Right atrium auricular region (tissue), 2 donors: ENCODE measurements around the gene RASL12. TPM values are rescaled to one million over a fixed set of nuclear protein-coding genes. Genes with fewer than 3 reads are reported as not detected.
"Not testable (repeated sequence)": the region's sequence is repeated elsewhere in the genome, so short reads cannot be mapped to it uniquely, and the experiment has no call there.

Source experiments
- DNase-seq: peaks from one replicate; pipeline ENCODE4 v3.0.0-alpha.2; 2019; ENCODE audit warnings: low spot score
- H3K27ac ChIP-seq, 2 donors: fragments of 200-600 bp; sonication (generic); 1 replicate in 1 of 2; 2 replicates in 1 of 2; pipeline ENCODE4 v1.5.1; 2016 to 2019
- H3K27me3 ChIP-seq, 2 donors: fragments of 200-600 bp; sonication (generic); one replicate each; pipeline versions ENCODE4 v1.5.1 to v1.6.0; 2017 to 2019
- H3K36me3 ChIP-seq: fragments of 200-600 bp; sonication (generic); one replicate; pipeline ENCODE4 v1.5.1; 2016
- H3K4me1 ChIP-seq, 2 donors: fragments of 200-600 bp; sonication (generic); one replicate each; pipeline versions ENCODE4 v1.5.1 to v1.6.0; 2017 to 2019
- H3K4me3 ChIP-seq, 2 donors: fragments of 200-600 bp; sonication (generic); 1 replicate in 1 of 2; 2 replicates in 1 of 2; pipeline ENCODE4 v1.5.1; 2017 to 2019; ENCODE audit warnings: mild to moderate bottlenecking in 1 of 2, moderate library complexity in 1 of 2
- H3K9me3 ChIP-seq, 2 donors: fragments of 200-600 bp; sonication (generic); one replicate each; pipeline ENCODE4 v1.5.1; 2019
- CTCF ChIP-seq, 2 donors: fragments of 200-600 bp; sonication (generic); IDR thresholded peaks; one replicate each; pipeline ENCODE4 v1.5.1; 2019; ENCODE audit warnings: antibody characterized with exemption in 2 of 2
- total RNA-seq, 2 donors: library from RNA; depleted of rRNA; stranded (reverse); fragments of >200 nt; gene quantifications; one replicate each; pipeline ENCODE4 v1.1.0, GENCODE V29; 2016

Gene RASL12
- total RNA-seq, 2 donors from 2014 or later: 83.3 to 183 TPM

DNA sequence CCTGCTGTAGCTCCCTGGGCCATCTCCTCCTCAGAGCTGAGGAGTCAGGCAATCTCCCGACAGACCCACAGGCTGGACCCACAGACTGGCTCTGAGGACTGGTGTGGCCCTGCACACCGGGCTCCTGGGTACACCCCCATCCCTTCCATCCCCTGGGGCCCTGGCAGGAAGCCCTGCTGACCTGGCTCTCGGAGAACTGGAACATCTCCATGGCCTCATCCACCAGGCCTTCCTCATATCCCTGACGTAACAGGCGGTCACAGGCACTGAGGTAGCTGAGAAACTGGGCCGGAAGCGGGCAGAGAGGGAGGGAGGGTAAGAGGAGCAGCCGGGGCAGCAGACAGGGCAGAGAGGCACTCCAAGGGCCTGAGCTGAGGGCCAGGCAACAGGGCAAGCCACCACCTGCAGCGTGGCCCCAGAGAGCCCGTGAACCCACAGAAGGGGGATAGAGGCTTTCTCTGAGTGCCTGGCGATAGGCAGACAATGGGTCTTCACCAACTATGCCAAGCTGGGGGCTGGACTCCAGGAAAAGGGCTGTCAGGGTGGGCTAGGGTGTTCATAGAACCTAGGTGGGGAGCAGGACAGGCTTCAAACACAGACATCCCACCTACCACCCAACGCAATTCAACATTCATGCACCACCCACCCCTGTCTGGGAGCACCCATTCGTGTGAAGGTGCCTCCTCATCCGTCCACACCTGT, 26.7 kb upstream of the RASL12 start:
- Histone ChIP-seq H3K36me3 (peaks cover 20% of the 10 kb centered on the region), H3K9me3 (no peaks in the 10 kb centered on the region), H3K27ac (peak overlapping the region in 1 of 2 donors; percentile 3), H3K27me3 (no peaks in the 10 kb centered on the region), H3K4me1 (peaks cover 0 to 31% of the 10 kb centered on the region in 2 donors), H3K4me3 (no peak overlapping the region)
- no peak for TF ChIP-seq CTCF (IDR thresholded peaks at IDR 0.05)
- no peak for DNase-seq

DNA sequence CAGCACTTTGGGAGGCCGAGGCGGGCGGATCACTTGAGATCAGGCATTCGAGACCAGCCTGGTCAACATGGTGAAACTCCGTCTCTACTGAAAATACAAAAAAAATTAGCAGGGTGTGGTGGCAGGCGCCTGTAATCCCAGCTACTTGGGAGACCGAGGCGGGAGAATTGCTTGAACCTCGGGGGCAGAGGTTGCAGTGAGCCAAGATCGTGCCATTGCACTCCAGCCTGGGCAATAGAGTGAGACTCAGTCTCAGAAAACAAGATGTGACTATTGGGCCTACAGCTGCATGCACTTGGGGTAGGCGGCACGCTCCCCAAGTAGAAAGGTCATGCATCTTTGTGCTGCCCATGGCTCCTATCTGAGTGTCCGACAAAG, 26.0 kb upstream of the RASL12 start:
- peaks cover 13% of the 10 kb centered on the region for H3K36me3 ChIP-seq
- not testable (repeated sequence) for DNase-seq, H3K27me3 ChIP-seq, H3K27ac ChIP-seq, H3K4me3 ChIP-seq, H3K9me3 ChIP-seq
- peaks cover 0 to 38% of the 10 kb centered on the region in 2 donors for H3K4me1 ChIP-seq

DNA sequence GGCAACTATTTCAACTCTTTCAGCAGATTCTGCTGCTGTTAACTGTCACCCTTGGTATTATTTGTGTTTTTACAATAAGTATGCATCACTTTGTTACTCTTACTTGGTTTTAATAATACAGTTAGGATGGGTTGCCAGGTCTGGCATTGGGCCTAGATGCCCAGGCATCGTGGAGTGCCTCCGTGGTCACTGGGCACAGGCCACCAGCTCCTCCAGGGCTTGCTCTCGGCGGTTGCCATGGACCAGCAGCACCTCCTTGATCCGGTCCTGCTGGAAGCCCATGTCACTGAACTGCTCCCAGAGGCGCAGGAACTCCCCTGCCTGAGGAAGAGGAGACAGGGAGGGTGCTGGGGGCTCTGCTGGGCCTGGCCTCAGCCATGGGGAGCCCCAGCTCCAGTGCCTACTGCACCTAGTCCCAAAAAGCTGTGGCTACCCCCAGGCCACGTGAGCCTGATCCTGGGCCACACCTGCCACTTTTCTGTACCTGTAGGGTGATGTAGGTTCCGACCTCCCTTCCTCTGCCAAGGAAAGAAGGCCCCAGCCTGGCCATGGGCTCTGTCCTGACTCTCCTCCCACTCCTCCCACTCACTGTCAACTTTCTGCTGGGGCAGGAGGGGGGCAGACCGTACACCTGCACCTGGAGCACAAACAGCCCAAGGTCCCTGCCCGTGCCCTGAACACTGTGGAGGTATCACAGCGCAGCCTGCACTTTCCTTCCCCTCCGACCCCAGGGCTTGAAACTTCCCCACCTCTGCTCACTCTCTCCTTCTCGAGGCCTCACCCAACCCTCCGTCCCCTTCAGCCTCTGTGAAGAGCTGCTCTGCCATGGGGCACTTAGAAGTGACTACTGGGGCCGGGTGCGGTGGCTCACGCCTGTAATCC, 25.4 kb upstream of the RASL12 start:
- Histone ChIP-seq H3K36me3 (peaks cover 7% of the 10 kb centered on the region), H3K4me1 (peaks cover 0 to 44% of the 10 kb centered on the region in 2 donors), H3K4me3 (no peak overlapping the region), H3K9me3 (no peaks in the 10 kb centered on the region), H3K27me3 (no peaks in the 10 kb centered on the region), H3K27ac (no peak overlapping the region)
- DNase-seq: no peak
- no peak for TF ChIP-seq CTCF (IDR thresholded peaks at IDR 0.05)

DNA sequence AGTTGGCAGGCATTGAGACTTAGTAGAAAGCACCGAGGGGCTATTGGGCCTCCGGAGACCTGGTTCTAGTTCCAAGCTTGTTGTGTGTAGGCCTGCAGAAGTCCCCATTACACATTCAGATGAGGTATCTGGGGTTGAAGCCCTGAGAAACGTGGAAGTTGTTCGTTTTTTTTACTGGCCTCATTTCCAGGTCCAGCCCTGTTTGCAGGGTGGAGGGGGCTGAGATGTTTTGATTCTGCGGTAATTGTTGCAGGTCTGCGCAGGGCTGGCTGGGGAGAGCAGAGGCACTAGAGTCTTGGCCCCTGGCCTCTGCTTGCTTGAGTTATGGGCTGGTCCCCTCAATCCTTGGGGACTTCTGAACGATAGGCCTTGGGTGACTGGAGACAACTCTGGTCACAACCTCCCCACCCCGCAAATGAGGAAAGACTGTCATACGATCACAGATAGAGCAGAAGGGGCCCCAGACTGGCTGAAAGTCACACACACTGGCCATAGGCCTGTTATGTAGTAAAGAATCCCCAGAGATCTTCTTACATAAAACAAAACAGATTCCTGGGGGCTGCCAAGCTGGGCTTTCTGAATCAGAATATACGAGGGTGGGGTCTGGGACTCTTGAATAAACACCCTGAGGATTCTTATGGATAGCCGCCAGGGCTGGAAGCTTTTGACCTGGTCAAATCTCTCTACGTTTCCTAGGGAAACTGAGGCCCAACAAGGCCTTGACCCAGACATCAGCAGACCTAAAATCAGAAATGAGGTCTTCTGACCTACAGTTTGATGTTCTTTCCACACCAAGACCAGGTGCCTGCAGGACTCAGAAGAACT, 24.4 kb upstream of the RASL12 start:
- no peak overlapping the region for H3K4me3 ChIP-seq
- H3K27ac ChIP-seq: peak overlapping the region in 1 of 2 donors; percentile 19
- H3K9me3 ChIP-seq: no peaks in the 10 kb centered on the region
- H3K27me3 ChIP-seq: no peaks in the 10 kb centered on the region
- H3K36me3 ChIP-seq: no peaks in the 10 kb centered on the region
- H3K4me1 ChIP-seq: peaks cover 0 to 54% of the 10 kb centered on the region in 2 donors
- DNase-seq: no peak
- TF ChIP-seq CTCF (IDR thresholded peaks at IDR 0.05): no peak

DNA sequence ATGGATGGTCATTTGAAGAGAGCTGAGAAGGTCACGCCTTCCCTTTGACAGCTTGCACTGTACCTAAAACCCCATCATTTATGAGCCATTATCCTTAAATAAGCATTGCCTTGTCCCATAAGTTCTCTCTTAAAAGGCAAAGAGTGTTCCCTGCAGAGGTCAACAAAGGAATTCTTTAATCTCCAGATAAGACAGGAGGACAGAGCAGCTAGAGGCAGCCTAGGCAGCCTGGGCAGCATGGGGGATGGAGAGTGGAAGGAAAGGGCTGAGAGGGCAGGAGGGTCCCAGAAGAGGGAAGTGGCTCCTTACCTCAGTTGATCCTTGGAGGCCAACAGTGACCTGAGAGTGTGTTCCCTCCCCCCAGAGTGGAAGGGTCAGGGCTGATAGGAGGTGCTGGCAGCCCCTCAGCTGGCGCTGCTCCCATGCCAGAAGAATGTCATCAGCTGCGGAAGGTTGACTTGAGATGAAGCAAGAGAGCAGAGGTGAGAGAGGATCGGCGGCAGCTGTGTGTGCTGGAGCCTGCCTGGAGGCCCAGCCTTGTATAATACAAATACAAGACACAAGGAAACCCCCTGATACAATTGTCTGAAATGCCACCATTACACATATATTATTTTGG, 21.5 kb upstream of the RASL12 start:
- H3K4me1 ChIP-seq: peaks cover 0 to 71% of the 10 kb centered on the region in 2 donors
- no peaks in the 10 kb centered on the region for H3K27me3 ChIP-seq
- TF ChIP-seq CTCF (IDR thresholded peaks at IDR 0.05): no peak
- no peak for DNase-seq
- no peaks in the 10 kb centered on the region for H3K9me3 ChIP-seq
- H3K4me3 ChIP-seq: no peak overlapping the region
- H3K27ac ChIP-seq: peak overlapping the region; percentile 80 to 98
- H3K36me3 ChIP-seq: no peaks in the 10 kb centered on the region
